Measurements from ENCODE around the gene GRIN2A.

Gene GRIN2A

GRCh38 chr16:9969580-9969979, 212.6 kb downstream of the GRIN2A start:
- no peak for DNase-seq (ENCODE audit: low read depth in 2 of 2)

GRCh38 chr16:9966569-9967157, 215.6 kb downstream of the GRIN2A start:
- DNase-seq (ENCODE audit: low read depth in 2 of 2), result no peak

GRCh38 chr16:9965079-9965478, 217.1 kb downstream of the GRIN2A start:
- no peak for DNase-seq (ENCODE audit: low read depth in 2 of 2)

- no peak for DNase-seq (ENCODE audit: low read depth in 2 of 2)
Observed at GRCh38 chr16:9964426-9964825, 217.8 kb downstream of the GRIN2A start.

- DNase-seq (ENCODE audit: low read depth in 2 of 2), result no peak
Observed at GRCh38 chr16:9957433-9957832, 224.8 kb downstream of the GRIN2A start.

- DNase-seq (ENCODE audit: low read depth in 2 of 2), result no peak
Observed at GRCh38 chr16:9957002-9957401, 225.2 kb downstream of the GRIN2A start.

GRCh38 chr16:9955677-9956076, 226.6 kb downstream of the GRIN2A start:
- DNase-seq (ENCODE audit: low read depth in 2 of 2), result no peak

GRCh38 chr16:9953908-9954570, 228.2 kb downstream of the GRIN2A start:
- DNase-seq (ENCODE audit: low read depth in 2 of 2), result no peak

- no peak for DNase-seq (ENCODE audit: low read depth in 2 of 2)
Observed at GRCh38 chr16:9950658-9951057, 231.6 kb downstream of the GRIN2A start.

GRCh38 chr16:9949396-9949795, 232.8 kb downstream of the GRIN2A start:
- no peak for DNase-seq (ENCODE audit: low read depth in 2 of 2)

GRCh38 chr16:9948933-9949332, 233.3 kb downstream of the GRIN2A start:
- DNase-seq (ENCODE audit: low read depth in 2 of 2), result no peak

- no peak for DNase-seq (ENCODE audit: low read depth in 2 of 2)
Observed at GRCh38 chr16:9946022-9946720, 236.1 kb downstream of the GRIN2A start.

GRCh38 chr16:9943121-9943520, 239.1 kb downstream of the GRIN2A start:
- DNase-seq (ENCODE audit: low read depth in 2 of 2), result no peak

GRCh38 chr16:9941245-9941644, 241.0 kb downstream of the GRIN2A start:
- DNase-seq (ENCODE audit: low read depth in 2 of 2), result no peak

GRCh38 chr16:9934723-9935508, 247.3 kb downstream of the GRIN2A start:
- no peak for DNase-seq (ENCODE audit: low read depth in 2 of 2)

GRCh38 chr16:9932919-9933653, 249.1 kb downstream of the GRIN2A start:
- DNase-seq (ENCODE audit: low read depth in 2 of 2), result no peak

GRCh38 chr16:9932000-9932399, 250.2 kb downstream of the GRIN2A start:
- DNase-seq (ENCODE audit: low read depth in 2 of 2), result no peak

- no peak for DNase-seq (ENCODE audit: low read depth in 2 of 2)
Observed at GRCh38 chr16:9929836-9930235, 252.4 kb downstream of the GRIN2A start.

GRCh38 chr16:9929313-9929712, 252.9 kb downstream of the GRIN2A start:
- DNase-seq (ENCODE audit: low read depth in 2 of 2), result no peak

GRCh38 chr16:9922441-9922840, 259.8 kb downstream of the GRIN2A start:
- no peak for DNase-seq (ENCODE audit: low read depth in 2 of 2)

GRCh38 chr16:9921997-9922396, 260.2 kb downstream of the GRIN2A start:
- no peak for DNase-seq (ENCODE audit: low read depth in 2 of 2)

GRCh38 chr16:9919460-9919859, 262.8 kb downstream of the GRIN2A start:
- DNase-seq (ENCODE audit: low read depth in 2 of 2), result no peak
